ENCODE measurements around the gene MAP1LC3B2.
"Not testable (repeated sequence)": the region's sequence is repeated elsewhere in the genome, so short reads cannot be mapped to it uniquely, and the experiment has no call there.

MAP1LC3B2 gene

GRCh38 chr12:116561181-116561821, 2.1 kb downstream of the MAP1LC3B2 start:
- no peak for FAIRE-seq

DNA sequence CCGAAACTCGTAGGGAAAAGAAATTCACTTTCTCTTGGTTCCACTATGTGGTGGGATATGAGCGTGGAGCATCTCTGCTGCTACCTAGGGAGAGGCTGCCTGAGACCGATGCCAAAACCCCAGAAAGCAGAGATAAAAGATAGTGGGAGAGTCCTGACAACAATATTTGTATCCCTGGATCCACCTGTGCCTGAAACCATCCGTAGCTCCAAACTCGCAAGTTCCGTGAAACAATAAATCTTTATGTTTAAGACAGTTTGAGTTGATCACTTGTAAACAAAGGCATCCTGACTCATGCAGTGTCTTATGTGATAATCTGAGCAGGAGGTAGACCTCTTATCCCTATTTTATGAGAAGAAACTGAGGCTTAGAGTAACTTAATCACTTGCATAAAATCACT, 2.9 kb downstream of the MAP1LC3B2 start:
- no peak for FAIRE-seq

DNA sequence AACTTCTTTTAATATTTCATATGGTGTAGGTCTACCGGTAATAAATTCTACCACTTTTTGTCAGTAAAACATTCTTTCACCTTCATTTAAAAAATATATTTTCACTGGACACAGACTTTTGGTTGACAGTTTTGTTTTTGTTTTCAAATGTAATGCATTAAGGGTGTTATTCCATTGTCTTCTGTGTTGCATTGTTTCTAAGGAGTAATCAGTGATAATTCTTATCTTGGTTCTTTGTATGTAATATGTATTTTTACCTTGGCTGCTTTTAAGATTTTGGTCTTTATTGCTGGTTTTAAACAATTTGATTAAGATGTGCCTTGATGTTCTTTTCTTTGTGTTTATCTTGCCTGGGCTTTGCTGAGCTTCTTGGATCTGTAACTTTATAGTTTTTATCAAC, 4.1 kb downstream of the MAP1LC3B2 start:
- FAIRE-seq = no peak

GRCh38 chr12:116564080-116564479, 4.9 kb downstream of the MAP1LC3B2 start:
- no peak for FAIRE-seq

GRCh38 chr12:116565221-116565620, 6.0 kb downstream of the MAP1LC3B2 start:
- FAIRE-seq = not testable (repeated sequence)

GRCh38 chr12:116565963-116566362, 6.8 kb downstream of the MAP1LC3B2 start:
- FAIRE-seq = no peak

DNA sequence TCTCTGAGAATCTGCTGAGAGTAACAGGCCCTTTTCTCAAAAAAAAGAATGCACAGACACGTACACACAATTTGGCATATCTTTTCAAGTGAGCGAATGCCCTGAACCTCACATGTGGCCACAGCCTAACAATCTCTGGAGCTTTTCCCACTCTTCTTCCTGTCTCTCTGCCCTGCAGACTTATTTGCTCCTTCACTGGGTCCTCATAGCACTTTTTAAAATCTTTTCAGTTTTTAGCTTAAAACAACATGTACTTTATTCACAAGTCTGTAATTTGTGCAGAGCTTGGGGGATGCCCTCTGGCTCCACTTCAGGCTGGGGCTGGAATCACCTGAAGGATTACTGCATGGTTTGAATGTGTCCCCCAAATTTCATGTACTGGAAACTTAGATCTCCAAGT, 9.0 kb downstream of the MAP1LC3B2 start:
- no peak for FAIRE-seq

- no peak for FAIRE-seq
Measured at GRCh38 chr12:116571089-116571488, 11.9 kb downstream of the MAP1LC3B2 start.

GRCh38 chr12:116573776-116574175, 14.6 kb downstream of the MAP1LC3B2 start:
- FAIRE-seq = no peak

- FAIRE-seq = not testable (repeated sequence)
Measured at GRCh38 chr12:116575754-116576153, 16.6 kb downstream of the MAP1LC3B2 start.

GRCh38 chr12:116577154-116577561, 18.0 kb downstream of the MAP1LC3B2 start:
- FAIRE-seq = no peak

DNA sequence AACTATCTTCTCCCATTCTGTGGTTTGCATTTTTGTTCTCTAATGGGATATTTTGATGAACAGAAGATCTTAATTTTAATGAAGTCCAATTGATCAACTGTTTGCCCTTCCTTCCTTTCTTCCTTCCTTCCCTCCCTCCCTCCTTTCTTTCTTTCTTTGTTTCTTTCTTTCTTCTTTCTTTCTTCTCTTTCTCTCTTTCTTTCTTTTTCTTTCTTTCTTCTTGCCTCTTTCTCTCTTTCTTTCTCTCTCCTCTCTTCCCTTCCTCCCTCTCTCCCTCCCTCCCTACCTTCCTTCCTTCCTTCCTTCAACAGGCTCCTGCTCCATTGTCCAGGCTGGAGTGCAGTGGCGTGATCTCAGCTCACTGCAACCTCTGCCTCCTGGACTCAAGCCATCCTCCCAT, 18.9 kb downstream of the MAP1LC3B2 start:
- no peak for FAIRE-seq

DNA sequence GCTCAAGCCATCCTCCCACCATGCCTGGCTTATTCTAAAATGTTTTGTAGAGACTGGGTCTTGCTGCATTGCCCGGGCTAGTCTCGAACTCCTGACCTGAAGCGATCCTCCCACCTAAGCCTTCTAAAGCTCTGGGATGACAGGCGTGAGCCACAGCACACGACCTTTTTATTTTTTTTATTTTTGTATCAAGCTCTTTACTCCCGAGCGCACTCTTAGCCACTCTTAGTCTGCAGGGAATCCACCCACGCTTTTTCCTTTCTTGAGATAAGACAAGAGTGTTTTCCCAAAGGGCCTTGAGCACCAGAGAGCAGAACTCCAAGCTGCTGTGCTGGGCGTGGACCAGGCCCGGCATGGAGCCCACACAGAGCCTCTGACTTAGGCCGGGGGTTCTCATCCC, 23.4 kb downstream of the MAP1LC3B2 start:
- no peak for FAIRE-seq

- no peak for FAIRE-seq
Measured at GRCh38 chr12:116583129-116583694, 24.0 kb downstream of the MAP1LC3B2 start.

GRCh38 chr12:116587270-116587669, 28.1 kb downstream of the MAP1LC3B2 start:
- no peak for FAIRE-seq

- FAIRE-seq = no peak
Measured at GRCh38 chr12:116588390-116589028, 29.3 kb downstream of the MAP1LC3B2 start.

- FAIRE-seq = no peak
Measured at GRCh38 chr12:116589581-116589980, 30.4 kb downstream of the MAP1LC3B2 start.

GRCh38 chr12:116590561-116590960, 31.4 kb downstream of the MAP1LC3B2 start:
- no peak for FAIRE-seq

DNA sequence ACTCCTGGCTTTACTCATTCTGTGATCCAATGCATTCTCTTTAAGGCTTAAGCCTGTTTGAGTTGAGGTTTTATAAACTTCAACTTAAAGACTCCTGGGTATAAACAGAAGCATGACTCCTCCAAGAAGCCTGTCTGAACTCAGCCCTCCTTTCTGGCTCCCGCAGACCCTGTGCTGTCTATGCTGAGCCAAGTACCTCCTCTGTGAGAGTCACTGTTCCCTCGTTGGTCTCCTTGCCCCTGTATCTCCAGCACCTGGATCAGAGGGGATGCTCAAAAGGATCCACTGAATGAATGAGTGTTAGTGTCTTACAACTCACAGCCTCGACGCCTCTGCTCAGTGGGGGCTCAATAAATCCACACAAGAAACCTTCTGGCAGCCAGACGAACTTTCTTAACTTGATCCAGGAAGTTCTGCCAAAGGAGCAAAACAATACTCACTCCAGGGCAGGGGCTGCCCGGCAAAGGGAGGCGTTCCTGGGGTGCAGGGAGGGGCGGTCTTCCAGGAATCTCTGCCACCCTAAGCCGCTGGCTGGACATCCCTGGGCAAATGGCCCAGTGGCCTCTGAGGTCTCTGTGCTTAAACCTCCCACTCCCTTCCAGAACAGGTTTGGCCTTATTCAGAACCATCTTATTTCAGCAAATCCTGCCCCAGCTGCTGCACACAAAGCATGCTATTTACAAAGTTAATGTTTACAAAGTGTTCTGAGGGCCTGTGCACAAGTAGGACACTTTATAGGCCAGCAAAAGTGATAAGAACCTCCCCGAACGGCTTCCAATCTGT, 32.9 kb downstream of the MAP1LC3B2 start:
- FAIRE-seq = no peak

DNA sequence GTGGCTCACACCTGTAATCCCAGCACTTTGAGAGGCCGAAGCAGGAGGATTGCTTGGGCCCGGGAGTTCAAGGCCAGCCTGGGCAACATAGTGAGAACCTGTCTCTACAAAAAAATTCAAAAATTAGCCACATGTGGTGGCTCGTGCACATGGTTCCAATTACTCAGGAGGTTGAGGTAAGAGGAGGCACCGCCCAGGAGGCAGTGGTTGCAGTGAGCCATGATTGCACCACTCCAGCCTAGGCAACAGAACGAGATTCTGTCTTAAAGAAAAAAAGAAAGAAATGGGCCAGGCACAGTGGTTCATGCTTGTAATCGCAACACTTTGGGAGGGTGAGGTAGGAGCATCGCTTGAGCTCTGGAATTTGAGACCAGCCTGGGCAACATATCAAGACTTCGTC, 33.5 kb downstream of the MAP1LC3B2 start:
- FAIRE-seq = no peak

DNA sequence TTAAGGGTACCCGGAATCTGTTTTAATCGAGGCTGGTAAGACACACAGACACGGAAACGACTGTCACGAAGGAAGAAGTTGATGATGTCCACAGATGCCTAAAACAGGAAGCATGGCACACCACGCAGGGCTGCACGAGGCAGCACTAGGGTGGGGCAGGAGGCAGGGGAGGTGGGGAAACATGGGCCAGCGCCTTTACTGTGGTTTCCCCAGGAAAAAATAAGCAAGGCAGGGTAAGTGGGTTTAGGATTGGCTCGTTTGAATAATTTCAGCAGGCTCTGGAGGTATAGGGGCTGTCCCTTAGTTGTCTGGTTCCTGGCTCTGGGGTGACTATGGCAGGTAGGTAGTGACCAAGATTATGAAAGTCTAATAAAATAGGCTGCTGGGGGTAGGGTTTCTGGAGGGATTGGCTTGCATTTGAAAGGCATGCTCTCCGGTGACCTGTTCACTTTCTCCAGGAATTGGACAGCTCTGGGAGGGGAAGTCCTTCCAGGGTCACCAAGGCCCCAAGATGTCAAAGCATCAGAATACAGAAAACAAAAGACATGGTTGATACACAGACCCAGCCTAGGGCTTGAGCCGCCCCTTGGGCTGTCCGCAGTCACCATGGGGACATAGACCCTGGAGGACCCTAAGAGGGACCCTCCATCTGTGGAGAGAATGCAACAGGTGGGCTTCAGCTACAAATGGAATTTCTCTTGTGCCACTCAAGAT, 35.3 kb downstream of the MAP1LC3B2 start:
- FAIRE-seq = no peak

DNA sequence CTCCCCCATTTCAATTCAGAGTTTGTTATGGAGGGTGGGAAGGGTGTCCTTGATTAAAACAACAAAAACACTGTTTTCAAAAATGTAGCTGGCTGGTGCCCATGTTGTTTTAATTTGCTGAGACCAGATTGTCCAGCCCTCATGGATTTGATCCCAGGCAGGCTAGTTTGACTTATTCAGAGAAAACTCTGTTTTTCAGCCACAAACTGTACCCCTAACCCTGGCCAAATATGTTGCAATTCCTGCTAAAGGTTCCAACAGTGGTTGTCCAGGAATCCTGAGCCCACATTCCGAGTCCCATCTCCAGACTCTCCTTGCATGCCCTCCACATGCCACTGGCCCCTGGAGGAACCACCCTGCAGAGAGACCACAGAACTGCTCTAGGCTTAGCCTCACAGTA, 36.0 kb downstream of the MAP1LC3B2 start:
- FAIRE-seq = no peak

- no peak for FAIRE-seq
Measured at GRCh38 chr12:116595672-116596071, 36.5 kb downstream of the MAP1LC3B2 start.
